GM12878 (cell line): ENCODE measurements around the gene HSPA12B.

ENCODE experiments used
- EZH2 ChIP-seq: IDR thresholded peaks from 2 replicates; pipeline ENCODE4 v1.6.1; 2012; ENCODE audit warnings: low read depth, mild to moderate bottlenecking, control low read depth, inconsistent platforms, low read length, borderline replicate concordance; ENCODE audit not compliant: control insufficient read depth
- GABPA ChIP-seq: IDR thresholded peaks from 2 replicates; pipeline ENCODE4 v1.6.1; 2014; ENCODE audit warnings: antibody characterized with exemption, low read depth, mild to moderate bottlenecking, inconsistent platforms
- POLR2A ChIP-seq: IDR thresholded peaks from 2 replicates; pipeline ENCODE4 v1.6.1; 2011; ENCODE audit warnings: low read depth, mild to moderate bottlenecking, low read length
- RAD21 ChIP-seq: IDR thresholded peaks from 2 replicates; pipeline ENCODE4 v1.6.1; 2011; ENCODE audit warnings: mild to moderate bottlenecking, low read depth, low read length, moderate library complexity; ENCODE audit not compliant: insufficient read depth

DNA sequence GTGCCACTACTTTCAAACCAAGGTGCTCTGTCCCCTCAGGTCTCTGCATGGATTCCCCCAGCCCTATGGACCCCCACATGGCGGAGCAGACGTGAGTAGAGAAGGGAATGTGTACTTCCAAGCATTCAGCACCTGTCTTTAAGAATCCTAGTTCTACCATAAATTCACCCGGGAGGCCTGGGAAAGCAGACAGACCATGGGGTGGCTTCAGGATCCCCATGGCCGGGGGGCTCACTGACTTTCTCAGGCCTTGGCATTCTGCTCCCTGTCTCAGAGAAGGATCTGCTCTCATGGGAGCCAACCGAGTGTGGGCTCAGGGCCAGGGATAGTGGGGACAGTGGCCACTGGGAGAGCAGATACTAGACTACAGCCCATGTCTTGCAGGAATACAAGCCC lies 65.9 kb downstream of the HSPA12B start:
- TF ChIP-seq GABPA (no peak), EZH2 (no peak), POLR2A (no peak), RAD21 (no peak)
